ENCODE measurements around the gene NUP205.

The NUP205 gene, protein sequence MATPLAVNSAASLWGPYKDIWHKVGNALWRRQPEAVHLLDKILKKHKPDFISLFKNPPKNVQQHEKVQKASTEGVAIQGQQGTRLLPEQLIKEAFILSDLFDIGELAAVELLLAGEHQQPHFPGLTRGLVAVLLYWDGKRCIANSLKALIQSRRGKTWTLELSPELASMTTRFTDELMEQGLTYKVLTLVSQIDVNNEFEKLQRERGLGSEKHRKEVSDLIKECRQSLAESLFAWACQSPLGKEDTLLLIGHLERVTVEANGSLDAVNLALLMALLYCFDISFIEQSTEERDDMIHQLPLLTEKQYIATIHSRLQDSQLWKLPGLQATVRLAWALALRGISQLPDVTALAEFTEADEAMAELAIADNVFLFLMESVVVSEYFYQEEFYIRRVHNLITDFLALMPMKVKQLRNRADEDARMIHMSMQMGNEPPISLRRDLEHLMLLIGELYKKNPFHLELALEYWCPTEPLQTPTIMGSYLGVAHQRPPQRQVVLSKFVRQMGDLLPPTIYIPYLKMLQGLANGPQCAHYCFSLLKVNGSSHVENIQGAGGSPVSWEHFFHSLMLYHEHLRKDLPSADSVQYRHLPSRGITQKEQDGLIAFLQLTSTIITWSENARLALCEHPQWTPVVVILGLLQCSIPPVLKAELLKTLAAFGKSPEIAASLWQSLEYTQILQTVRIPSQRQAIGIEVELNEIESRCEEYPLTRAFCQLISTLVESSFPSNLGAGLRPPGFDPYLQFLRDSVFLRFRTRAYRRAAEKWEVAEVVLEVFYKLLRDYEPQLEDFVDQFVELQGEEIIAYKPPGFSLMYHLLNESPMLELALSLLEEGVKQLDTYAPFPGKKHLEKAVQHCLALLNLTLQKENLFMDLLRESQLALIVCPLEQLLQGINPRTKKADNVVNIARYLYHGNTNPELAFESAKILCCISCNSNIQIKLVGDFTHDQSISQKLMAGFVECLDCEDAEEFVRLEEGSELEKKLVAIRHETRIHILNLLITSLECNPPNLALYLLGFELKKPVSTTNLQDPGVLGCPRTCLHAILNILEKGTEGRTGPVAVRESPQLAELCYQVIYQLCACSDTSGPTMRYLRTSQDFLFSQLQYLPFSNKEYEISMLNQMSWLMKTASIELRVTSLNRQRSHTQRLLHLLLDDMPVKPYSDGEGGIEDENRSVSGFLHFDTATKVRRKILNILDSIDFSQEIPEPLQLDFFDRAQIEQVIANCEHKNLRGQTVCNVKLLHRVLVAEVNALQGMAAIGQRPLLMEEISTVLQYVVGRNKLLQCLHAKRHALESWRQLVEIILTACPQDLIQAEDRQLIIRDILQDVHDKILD (N-terminal part only)

DNA sequence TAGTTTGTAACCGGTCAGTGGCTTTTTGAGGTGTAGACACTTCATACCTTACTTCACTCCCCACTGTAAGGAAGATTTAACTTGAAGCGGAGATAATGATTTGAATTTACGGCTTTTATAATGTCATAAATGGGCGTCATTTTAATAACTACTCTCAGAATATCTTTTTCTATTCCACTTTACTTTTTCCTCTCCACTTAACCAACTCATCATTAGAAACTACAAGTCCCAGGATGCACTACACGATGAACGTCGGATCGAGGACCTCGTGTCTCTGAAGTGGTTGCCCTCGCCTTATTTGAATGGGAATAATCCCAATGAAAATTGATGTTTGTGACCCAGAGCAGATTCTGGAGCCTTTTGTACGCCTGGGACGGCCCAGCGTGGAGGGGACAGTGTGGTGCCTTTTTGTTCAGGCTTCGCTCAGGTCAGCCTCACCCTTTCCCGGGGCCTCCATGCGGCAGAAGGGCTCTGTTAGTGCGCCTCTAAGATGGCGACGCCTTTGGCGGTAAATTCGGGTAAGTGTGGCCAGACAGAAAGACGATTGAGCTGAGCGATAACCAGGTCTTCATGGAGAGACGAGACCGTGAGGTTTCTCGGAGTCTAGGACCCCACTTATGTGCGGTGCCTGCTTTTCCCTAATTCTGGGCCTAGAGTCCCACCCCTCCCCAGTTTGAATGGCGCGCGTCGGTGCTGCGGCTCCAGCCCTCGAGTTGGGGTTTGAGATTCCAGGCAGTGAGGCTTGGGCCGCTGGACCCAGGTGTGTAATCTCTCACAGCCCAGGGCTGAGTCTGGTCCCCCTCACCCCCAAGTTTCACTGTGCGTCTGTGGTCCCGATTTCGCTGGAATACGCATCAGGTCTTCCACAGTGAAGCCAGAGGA, at the start of gene NUP205:
Gene NUP205, plus strand, starts transcription at position 463 of the 882 bp plus-strand sequence. Its CDS starts 28 bp downstream, at position 491.
- DNase-seq (ENCODE audit: low read depth), result peak; percentile 53

DNA sequence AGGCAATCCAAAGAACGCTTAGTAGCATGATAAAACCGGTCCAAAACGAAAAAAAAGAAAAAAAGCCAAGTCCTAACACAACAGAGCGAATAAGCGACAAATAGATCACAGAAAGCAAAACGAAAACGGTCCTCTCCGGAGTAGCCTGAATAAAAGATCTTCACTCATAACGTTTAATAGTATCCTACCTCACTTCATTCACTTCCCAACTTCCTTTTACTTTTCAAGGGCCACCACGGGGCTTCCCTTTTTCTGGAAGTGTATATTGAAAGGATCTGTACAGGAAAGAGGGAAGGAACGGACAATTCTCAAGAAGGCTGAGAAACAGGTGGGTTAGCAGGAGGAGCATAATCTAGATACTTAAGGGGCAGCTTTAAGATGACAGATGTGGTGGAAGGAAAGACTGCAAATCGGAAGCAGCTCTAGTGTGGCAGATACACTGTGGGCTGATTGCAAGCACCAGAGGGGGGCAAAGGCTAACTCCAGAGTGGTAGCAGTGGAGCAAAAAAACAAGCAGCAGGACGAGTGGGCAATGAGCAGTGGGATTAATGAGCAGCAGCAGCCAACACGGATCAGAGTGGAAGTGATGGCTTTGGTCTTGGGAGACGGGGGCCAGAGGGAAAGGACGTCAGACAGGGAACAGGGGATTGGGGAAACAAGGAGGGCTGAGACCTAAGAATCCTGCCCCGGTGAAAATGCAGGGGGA, 48.7 kb upstream of the NUP205 start:
- no peak for DNase-seq (ENCODE audit: low read depth)

DNA sequence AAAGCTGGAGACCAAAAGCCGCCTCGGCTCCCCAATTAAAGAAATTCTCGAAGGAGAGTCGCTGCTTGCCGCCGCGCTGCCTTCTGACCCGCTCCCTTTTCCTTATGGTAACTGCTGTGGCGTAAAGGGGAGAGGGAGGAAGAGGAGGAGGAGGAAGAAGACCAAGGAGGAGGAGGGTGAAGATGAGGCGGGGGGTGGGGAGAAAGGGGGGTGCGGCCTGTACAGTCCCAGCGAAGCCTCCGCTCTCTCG, 48.2 kb upstream of the NUP205 start:
- no peak for DNase-seq (ENCODE audit: low read depth)

DNA sequence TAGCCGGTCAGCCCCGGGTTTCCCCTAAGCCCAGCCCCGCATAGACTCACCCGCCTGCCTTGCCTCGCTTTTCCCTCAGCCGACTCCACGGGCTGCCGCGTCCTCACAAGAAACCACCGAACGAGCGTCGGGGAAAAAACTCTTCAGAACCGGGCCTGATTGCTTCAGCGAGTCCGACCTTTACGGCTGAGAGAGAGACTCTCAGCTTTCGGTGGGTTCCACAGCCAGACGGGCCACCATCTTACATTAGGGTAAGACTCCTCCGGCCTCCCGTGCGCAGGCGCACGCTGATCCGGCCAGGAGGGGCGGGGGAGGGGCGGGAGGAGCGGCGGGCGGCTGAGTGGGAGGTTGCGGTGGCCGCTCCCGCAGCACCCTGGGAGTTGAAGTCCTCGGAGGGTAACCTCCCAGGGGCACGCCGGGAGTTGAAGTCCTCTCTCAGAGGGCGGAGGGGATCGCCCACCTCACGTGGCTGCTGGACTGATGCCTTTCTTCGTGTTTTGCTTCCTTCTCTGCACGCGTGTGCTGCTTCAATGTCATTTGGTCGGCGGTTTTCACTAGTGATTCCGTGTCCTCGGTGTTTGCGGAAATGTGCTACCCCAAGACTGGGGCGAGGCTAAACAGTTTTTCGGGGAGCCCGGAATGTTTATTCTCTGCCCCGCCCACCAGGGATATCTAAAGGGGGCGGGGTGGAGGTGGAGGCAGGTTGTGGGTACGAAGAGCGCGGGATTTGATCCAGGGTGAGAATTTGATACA, 47.7 kb upstream of the NUP205 start, which contains the start of gene CNOT4:
Gene CNOT4, minus strand, starts transcription at position 264 of the 753 bp plus-strand sequence. CDS start 71,771 bp downstream, outside the sequence.
- DNase-seq (ENCODE audit: low read depth), result peak; percentile 68

DNA sequence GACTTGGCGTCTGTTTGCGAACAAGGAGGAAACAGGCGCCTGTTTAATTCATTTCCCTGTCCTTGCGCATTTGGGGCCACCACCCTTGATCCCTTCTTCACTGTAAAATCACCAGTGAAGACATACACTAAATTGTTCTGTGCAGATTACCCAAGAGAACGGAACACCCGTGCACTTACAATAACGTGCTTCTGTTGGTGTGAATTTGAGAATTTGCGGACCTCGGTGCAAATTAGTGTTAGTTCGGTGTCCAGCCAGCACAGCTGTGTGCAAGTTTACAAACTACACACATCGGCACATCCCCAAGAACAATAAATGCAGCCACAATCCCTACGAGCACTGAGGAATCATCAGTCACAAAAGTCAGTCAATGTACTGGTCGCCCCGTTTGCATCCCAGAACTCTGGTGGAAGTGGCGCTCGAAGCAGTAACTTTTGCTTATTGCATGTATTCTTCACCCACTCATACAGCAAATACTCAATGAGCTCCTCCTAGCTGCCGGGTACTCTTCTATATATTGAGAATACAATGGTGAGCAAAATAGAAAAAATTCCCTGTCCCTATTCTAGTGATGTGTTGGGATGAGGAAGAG, 47.0 kb upstream of the NUP205 start:
- no peak for DNase-seq (ENCODE audit: low read depth)

DNA sequence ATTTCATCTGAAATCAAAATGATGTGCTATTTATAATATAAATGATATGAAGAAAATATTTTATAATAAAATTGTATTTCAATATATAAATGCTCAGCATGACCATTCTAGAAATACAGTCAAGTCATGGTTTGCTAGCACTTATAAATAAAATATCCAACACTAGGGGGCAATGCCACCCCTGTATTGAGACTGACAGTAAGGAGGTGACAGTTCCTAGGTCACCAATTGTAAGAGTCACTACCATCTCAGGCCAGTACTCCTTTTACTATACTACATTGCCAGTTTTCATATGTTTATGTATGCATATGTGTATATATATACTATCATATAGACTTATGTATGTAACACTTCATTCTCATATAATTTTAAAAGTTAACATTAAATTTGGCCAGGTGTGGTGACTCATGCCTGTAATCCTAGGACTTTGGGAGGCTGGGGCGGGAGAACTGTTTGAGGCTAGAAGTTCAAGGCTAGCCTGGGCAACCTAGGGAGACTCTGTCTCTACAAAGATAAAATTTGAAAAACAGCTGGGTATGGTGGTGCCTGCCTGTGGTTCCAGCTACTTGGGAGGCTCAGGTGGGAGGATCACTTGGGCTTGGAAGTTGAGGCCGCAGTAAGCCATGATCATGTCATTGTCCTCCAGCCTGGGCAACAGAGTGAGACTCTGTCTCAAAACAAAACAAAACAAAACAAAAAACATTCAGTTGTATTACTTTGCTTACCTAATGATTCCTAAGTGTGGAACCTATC, 45.4 kb upstream of the NUP205 start:
- DNase-seq (ENCODE audit: low read depth), result no peak

DNA sequence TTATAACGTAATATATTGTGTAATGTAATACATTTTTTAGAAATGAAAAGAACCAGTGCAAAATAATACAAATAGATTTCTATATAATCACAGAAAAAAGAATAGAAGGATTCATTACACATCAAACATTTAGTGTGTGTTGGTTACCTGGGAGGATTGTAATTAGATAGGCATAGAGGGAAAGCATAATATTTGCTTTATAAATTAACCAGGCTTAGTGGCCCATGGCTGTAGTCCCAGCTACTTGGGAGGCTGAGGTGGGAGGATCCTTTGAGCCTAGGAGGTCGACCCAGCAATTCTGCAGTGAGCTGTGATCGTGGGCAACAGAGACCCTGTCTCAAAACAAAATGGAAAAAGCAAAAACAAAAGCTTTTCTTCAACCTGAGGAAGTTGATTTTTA, 42.9 kb upstream of the NUP205 start:
- DNase-seq (ENCODE audit: low read depth), result no peak

DNA sequence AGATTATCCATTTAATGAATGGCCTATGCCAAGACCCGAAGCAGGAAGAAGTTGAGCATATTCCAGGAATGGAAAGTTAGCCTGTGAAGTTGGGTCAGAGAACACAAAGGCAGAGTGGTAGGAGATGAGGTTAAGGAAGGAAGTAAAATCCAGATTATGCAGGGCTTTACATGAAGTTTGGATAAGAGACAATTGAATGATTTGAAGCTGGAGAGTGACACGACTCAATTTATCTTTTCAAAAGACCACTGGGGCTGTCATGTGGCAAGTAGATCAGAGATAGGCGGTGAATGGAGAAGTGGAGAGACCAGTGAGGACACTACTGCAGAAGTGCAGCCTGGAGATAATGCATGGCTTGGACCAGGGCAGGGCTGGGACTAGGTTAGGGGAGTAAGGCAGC, 40.7 kb upstream of the NUP205 start:
- DNase-seq (ENCODE audit: low read depth), result no peak

DNA sequence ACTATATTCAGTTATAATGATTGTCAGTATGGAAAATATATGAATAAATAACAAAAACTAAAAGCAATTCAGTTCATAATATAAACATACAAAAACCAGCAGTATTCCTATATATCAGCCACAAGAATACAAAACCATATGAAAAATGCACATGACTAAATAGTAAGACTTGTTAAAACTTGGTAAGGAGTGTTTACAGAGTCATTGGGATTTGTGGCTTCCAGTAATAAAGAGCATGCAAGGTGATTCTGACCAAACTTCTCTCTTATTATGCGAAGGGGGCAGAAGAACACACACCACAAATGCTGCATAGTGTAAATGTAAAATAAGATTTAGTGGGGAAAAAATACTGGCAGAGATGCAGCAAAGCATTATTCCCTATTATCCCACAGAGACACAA, 39.0 kb upstream of the NUP205 start:
- DNase-seq (ENCODE audit: low read depth), result no peak

DNA sequence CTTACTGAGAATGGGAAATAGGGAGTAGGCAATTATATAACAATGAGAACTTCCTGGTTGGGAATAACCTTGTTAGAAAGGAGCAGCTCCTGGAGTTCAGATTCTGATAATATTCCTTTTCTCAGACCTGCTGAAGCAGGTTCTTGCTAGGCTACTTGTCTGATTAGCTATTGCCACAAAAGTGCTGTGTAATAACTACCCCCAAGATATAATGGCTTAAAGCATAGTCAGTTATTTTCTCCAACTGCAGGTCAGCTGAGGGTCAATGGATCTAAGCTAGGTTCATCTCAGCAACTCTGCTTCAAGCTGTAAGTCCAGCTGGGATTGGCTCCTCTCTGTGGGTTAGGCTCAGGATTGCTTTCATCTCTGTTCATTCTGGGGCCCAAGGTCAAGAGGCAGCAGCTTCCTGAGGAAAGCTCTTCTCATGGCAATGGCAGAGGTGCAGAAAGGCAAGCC, 38.5 kb upstream of the NUP205 start:
- no peak for DNase-seq (ENCODE audit: low read depth)

DNA sequence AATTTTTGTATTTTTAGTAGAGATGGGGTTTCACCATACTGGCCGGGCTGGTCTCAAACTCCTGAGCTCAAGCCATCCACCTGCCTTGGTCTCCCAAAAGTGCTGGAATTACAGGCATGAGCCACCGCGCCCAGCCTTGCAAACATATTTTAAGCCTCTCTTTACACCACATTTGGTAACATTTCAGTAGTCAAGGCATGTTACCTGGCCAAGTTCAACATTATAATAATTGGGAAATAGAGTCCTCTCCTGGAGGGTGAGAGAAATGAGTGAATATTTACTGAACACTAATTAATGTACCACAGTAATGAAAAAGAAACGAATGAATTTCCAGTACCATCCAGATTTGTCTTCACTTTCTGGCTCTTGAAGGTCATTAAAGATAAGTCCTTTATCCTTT, 37.8 kb upstream of the NUP205 start:
- no peak for DNase-seq (ENCODE audit: low read depth)

DNA sequence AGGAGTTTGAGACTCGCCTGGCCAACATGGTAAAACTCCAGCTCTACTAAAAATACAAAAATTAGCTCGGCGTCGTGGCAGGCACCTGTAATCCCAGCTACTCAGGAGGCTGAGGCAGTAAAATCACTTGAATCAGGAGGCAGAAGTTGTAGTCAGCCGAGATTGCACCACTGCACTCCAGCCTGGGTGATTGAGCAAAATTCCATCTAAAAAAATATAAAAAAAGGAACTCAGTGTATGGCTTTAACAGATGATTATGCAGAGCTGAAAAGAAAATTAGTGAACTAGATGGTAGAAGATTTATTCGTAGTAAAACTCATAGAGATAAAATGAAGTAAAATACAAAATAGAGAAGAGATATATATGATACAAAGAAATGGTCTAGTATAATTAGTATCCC, 35.2 kb upstream of the NUP205 start:
- no peak for DNase-seq (ENCODE audit: low read depth)

DNA sequence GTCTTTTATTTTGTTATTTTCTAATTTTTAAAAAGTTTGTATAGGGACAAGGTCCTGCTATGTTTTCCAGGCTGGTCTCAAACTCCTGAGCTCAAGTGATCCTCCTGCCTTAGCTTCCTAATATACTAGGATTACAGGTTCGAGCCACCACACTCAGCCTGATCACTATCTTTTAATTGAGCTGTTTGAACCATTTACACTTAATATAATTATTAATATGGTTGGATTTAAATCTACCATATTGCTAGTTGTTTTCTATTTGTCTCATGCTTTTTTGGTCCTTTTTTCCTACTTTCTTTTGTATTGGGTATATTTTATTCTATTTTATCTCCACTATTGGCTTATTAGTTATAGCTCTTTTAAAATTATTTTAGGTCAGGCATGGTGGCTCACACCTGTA, 34.6 kb upstream of the NUP205 start:
- DNase-seq (ENCODE audit: low read depth), result no peak

DNA sequence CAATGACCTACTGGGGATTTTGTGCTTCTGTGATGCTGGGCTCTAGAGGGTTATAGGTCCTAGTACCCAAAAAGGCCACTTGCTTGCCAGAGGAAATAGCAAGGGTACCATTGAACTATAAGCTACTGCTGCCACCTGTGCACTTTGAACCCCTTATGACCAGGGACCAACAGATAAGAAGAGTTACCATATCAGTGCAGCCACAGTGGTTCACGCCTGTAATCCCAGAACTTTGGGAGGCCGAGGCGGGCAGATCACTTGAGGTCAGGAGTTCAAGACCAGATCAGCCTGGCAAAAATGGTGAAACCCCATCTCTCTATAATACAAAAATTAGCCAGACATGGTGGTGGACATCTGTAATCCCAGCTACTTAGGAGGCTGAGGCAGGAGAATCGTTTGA, 32.3 kb upstream of the NUP205 start:
- no peak for DNase-seq (ENCODE audit: low read depth)

DNA sequence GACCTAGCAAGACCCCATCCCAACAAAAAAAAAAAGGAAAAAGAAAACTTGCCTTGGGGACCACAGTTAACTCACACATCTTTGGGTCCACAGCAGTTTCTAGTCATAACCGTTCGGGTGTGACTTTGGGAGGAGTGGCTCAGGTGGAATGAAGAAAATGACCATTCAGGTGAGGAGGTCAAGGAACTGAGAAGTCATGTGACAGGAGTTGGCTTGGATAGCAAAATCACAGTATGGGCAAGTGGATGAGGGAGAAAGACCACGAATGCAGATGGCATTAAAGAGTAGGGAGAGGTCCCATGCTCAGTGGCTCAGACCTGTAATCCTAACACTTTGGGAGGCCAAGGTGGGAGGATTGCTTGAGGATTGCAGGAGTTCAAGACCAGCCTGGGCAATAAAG, 30.7 kb upstream of the NUP205 start:
- DNase-seq (ENCODE audit: low read depth), result no peak

DNA sequence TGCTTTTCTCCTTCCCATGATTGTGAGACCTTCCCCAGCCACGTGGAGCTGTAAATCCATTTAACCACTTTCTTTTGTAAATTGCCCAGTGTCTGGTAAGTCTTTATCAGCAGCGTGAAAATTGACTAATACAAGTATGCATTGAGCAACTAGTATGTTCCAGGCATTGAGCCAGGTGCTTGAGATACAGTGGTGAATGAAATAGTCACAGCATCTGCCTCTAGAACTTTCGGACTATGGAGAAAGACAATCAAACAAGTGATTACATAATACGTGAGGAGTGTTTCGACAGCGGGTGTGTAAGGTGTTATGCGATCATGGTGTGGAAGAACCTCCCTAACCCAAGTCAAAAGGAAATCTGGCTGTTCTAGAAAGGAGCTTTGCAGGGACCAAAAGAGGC, 21.6 kb upstream of the NUP205 start:
- DNase-seq (ENCODE audit: low read depth), result no peak

DNA sequence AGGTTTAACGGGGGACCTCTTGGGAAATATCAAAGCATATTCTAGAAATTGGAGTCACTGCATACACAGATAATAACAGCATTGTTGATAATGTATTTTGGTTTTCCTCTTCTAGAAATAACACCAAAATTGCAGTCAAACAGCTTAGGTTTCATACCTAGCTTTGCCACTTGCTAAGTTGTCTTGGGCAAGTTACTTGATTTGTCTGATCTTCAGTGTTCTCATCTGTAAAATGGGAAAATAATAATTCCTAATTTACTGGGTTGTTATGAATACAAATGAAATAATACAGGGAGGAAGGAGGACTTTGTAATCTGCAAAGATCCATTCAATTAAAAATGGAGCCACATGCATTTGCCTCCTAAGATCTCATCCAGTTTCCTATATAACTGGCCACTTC, 20.3 kb upstream of the NUP205 start:
- DNase-seq (ENCODE audit: low read depth), result no peak

DNA sequence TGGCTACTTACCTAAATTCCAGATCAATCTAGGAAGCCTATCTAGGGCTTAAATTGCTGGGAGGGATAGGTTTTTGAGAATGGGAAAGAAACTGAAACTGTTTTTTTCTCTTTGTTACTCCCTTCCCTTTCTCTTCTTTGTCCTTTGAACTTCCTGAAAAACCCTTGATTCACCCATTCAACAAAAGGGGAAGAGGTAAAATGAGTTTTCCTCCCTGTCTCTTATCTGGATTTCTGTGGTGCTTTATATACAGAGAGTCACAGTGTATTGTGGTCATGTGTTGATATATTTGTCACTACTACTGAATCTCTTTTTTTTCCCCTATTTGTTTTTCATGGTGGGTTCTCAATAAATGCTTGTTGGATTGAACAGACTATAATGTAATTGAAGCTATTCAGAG, 19.8 kb upstream of the NUP205 start:
- DNase-seq (ENCODE audit: low read depth), result no peak

DNA sequence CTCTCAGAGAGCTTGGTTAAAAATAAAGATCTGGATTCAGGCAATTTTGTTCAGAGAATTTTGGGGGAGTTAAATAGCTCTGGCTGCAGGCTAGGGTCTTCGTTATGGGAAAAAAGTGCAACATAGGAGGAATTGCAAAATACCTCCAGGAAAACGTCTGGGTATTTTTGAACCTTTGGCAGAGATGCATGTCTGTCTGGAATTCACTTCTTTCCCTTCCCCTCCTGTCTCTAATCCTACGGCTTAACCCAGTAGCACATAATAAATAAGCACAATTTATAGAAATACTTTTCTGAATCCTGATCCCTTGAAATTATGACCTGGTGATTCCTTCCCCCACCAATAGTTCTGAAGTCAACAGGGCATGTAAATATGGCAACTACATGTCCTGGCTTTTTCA, 19.3 kb upstream of the NUP205 start:
- DNase-seq (ENCODE audit: low read depth), result no peak
